Muscle of back (tissue), 11 donors: ENCODE results near the gene TYW3. TPM values are rescaled to one million over a fixed set of nuclear protein-coding genes. Genes with fewer than 3 reads are reported as not detected.
"Not testable (repeated sequence)": the region's sequence is repeated elsewhere in the genome, so short reads cannot be mapped to it uniquely, and the experiment has no call there.

Experiments used
- DNase-seq, 3 donors: peaks; one replicate each; pipeline versions ENCODE4 v3.0.0 to v3.0.0-alpha.2; 2013
- polyA plus RNA-seq, 10 donors: library from polyadenylated mRNA; unstranded; fragments of 120-200 nt; gene quantifications; one replicate each; pipeline ENCODE4 v1.2.1, GENCODE V29; 2013; ENCODE audit not compliant: insufficient read length in 10 of 10

TYW3 gene
- polyA plus RNA-seq, 10 donors = 17.5 to 23.8 (median 19.0) TPM

DNA sequence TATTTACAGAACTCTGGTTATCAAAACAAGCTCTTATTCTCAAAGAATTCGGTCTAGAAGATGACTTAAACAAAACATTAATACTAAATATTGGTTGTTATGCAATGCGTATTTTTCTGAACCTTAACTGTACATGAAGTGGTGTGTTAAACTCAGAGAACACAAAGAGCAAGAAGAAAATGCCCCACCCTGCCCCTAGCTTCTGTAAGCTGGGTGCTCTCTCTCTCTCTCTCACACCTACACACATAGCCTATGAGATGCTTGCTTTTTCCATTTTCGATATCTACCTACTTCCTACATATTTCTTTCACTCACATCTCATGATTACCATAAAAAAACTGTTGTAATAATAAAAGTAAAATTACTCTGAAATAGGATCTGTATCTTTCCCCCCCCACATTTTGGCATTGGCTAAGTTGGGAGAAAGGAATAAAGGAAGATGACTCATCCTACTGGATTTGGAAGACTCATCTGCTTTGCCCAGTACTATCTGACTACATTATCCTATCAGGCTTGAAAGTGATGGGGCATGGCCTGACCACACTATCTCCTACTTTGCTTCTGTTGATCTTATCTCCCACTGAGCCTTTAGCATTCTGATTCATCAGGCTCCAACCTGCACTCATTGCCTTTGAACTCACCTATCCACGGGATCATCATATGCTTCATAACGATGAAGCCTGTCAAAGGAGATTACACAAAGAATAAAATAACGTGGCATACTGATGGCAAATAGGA lies 3.0 kb upstream of the TYW3 start:
- DNase-seq = peak in 1 of 3 donors; percentile 39

DNA sequence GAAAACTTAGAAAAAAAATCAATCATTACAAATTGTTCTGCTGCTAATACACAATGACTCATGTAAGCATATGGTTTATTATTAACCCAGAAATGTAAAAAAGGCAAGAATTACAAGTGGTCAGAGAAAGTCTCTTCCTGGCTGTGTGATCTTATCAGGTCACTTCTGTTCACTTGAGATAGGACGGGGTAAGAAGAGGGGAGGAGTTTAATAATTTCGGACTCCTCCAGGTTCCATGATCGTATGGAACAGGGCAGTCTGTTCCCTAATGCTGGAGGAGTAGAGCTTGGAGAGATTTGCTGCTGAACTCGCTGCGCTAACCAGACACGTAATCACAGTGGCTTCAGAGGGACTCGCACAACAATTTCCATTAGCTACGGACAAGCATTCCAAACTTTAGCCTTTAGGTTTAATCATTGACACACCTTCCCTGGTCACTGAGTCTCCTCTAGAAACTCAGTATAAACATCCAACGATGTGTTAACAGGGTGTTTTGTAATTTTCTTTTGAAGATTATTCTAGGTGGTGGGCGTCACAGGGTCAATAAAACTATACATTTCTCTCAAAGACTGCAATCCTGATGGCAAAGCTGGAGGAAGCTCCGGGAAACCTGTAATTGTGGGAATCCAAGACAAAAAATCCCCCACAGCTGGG lies 1.4 kb upstream of the TYW3 start:
- peak in 1 of 3 donors; percentile 1 for DNase-seq

DNA sequence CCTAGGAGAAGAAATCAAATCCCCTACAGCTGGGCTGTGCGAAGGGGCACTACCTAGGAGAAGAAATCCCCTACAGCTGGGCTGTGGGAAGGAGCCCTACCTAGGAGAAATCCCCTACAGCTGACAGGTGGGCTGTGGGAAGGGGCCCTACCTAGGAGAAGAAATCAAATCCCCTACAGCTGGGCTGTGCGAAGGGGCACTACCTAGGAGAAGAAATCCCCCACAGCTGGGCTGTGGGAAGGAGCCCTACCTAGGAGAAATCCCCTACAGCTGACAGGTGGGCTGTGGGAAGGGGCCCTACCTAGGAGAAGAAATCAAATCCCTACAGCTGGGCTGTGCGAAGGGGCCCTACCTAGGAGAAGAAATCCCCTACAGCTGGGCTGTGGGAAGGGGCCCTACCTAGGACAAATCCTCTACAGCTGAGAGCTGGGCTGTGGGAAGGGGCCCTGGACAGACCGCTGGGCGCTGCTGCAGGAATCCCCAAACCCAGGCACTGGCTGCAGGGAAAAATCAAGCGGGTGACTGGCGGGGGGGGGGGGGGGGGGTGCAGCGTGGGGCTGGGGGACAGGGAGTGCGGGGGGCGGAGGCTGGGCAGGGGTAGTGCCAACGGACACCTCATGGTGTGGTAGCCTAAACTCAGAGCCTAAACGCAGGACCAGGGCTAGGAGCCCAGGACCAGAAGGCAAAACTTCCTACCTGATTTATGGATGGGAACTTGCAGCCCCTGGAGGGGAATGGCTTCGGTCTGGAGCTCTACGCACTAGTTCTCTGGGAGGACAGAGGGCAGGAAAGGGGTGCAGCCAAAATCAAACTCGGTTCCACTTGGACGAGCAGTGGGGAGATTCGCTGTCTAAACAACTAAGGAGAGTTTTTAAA lies 643 bp upstream of the TYW3 start:
- DNase-seq = peak in 1 of 3 donors; percentile 3

DNA sequence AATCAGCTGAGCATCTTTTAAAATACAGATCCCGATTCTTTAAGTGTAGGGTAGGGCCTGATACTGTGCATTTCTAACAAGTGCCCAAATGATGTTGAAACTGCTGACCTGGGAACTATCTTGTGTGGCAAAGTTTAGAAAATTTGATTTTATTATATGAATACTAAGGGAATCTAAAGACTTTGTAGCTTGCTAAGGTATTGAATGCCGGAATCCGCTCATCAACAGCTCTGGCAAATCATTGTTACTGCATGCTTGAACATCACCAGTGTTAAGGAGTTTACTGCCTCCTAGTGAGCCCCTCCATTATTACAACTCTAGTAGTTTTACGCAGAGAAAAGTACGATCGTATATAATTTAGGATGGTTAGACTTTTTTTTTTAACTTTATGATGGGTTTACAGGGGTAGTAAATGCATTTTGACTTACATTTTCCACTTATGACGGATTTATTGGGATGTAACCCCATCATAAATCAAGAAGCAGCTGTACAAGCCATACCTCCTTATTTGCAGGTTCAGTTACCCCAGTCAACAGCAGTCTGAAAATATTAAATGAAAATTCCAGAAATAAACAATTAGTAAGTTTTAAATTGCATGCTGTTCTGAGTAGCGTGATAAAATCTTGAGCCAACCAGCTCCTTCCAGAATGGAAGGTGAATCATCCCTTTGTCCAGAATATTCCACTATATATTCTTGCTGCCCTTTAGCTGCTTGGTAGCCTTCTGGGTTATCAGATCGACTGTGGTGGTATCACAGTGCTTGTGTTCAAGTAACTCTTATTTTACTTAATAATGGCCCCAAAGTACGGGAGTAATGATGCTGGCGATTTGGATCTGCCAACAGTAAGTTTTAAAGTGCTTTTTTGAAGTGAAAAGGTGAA lies 892 bp downstream of the TYW3 start:
- DNase-seq = peak; percentile 64 to 87 (median 75)

- no peak for DNase-seq
Observed at GRCh38 chr1:74737333-74737732, 4.4 kb downstream of the TYW3 start.

- not testable (repeated sequence) for DNase-seq
Observed at GRCh38 chr1:74740307-74740980, 7.5 kb downstream of the TYW3 start.

- not testable (repeated sequence) for DNase-seq
Observed at GRCh38 chr1:74745247-74745646, 12.3 kb downstream of the TYW3 start.

DNA sequence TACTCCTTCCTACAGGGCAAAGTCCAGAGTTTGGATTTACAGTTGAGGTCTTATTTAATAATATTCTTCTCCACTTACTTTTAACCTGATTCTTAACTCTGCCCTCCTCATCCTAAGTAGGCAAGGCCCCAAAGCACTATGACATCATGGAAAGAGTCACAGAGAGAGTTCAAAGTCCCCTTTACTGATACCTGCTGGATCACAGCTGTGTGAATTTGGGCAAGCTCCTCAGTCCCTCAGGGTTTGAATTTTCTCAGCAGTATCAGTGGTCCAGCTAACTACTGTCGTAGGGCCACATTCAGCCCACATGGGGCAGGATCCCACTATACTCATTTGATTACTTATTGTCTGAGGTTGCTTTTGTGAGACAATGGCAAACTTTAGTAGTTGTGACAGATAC lies 16.0 kb downstream of the TYW3 start:
- DNase-seq = no peak

DNA sequence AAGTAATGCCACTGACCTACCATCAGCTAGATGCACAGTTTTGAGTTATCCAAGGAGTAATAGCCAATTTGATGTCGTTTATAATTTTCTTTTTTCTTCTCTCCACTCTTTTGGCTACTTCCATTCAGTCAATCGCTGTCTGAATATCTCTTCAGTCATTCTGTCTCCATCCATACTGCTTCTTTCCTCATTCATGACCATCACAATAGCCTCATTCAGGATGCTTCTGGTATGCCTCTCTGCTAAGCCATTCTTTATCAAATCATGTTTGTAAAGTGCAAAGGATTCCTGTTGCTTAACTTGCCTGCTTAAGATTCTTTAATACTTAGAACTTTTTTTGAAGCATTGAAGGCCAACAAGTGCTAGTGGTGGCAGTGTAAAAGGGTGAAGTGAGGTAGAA lies 20.2 kb downstream of the TYW3 start:
- no peak for DNase-seq

- no peak for DNase-seq
Observed at GRCh38 chr1:74755475-74755874, 22.5 kb downstream of the TYW3 start.

DNA sequence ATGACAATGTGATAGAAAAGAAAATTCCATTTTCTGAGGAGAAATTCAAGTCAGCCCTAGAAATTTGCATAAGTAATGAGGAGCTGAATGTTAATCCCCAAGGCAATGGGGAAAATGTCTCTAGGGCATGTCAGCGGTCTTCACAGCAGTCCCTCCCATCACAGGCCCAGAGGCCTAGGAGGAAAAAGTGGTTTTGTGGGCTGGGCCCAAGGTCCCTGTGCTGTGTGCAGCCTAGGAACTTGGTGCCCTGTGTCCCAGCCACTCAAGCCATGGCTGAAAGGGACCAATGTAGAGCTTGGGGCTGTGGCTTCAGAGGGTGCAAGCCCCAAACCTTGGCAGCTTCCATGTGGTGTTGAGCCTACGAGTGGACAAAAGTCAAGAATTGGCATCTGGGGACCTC lies 23.7 kb downstream of the TYW3 start:
- not testable (repeated sequence) for DNase-seq

- DNase-seq = no peak
Observed at GRCh38 chr1:74763807-74764206, 30.9 kb downstream of the TYW3 start.

- no peak for DNase-seq
Observed at GRCh38 chr1:74766579-74766978, 33.6 kb downstream of the TYW3 start.

DNA sequence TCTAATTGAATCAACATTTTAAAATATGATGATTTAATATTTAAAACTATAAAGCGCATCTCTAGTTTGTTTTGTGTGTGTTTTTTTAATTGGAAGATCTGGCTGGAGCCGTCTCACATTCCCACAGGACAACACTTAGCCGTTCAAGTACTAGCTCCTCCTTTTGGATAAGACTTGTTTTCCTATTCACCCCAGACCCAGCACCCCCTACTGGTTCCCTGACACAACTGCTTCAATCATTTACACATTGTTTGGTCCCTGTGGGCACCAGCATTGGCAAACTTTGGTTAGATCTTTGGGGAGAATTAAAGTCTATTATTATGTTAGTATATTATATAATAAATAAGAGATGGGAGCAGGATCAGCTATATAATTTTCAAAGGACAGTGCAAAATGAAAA lies 34.5 kb downstream of the TYW3 start:
- DNase-seq = no peak

GRCh38 chr1:74771913-74772515 lies 39.1 kb downstream of the TYW3 start:
- peak; percentile 30 to 63 (median 53) for DNase-seq

- peak in 1 of 3 donors; percentile 4 for DNase-seq
Observed at GRCh38 chr1:74772945-74773344, 40.0 kb downstream of the TYW3 start.

GRCh38 chr1:74773582-74773981 lies 40.6 kb downstream of the TYW3 start:
- peak in 1 of 3 donors; percentile 9 for DNase-seq

DNA sequence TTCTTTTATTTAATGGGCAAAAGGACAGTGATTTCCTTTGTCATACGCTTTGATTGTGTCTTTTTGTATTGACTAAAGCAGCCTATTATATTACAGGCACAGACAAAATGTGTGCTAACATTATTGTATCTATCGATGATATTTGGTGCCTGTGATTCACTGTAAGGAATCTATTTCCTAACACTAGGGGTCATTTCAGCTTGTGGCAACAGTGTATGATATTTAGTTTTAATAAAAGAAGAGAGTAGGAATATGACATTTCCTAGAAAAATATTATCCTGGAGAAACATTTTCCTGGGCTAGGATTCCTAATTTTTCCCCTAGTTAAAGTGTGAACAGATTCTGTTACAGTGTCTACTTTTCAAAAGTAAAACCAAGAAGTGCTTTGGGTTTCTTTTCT lies 42.8 kb downstream of the TYW3 start:
- no peak for DNase-seq

DNA sequence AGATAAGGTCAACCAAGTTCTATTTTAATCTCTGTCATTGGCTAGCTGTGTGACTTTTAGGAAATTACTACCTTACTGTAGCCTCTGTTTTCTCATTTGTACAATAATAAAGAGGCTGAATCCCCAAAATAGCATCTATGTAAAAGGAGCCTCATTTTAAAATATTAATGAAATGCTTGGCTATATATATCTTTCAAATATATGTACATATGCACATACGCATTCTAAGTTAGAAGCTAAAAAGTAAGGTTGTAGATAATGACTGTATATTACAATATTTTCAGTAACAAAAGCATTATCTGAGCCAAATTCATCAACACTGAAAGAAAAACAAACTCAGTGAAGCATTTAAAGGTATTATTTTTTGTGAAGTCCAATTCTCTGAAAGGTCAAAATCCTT lies 44.6 kb downstream of the TYW3 start:
- no peak for DNase-seq

DNA sequence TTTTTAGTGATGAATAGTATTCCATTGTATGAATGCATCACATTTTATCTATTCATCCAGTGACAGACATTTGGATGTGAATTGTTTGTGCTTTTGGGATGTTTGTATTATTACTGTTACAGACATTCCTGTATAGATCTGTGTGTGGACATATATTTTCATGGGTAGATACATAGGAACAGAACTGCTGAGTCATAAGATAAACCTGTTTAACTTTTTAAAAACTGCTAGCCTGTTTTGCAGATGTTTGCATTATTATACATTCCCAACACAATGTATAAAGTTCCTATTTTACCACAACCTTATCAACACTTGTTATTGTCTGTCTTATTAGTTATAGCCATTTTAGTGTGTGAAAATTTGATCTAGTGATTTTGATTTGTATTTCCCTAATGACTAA lies 46.8 kb downstream of the TYW3 start:
- no peak for DNase-seq
